Smooth muscle cell (in vitro differentiated cells): Measurements from ENCODE around the gene FOSL2. TPM values are rescaled to one million over a fixed set of nuclear protein-coding genes. Genes with fewer than 3 reads are reported as not detected.

Experiments
- DNase-seq: peaks from one replicate; lab custom pipeline; 2025; ENCODE audit not compliant: unreplicated experiment; lab: John Stamatoyannopoulos, UW
- H2AFZ ChIP-seq: fragments of 200-600 bp; sonication (generic); 2 replicates; pipeline ENCODE4 v1.6.0; 2016; ENCODE audit warnings: antibody characterized with exemption, low read depth, mild to moderate bottlenecking
- H3F3A ChIP-seq: fragments of 200-600 bp; sonication (generic); 2 replicates; pipeline ENCODE4 v1.6.0; 2017; ENCODE audit warnings: antibody characterized with exemption, low read depth
- H3K27ac ChIP-seq: fragments of 200-600 bp; sonication (generic); 2 replicates; pipeline ENCODE4 v1.5.1; 2016; ENCODE audit warnings: low read depth, mild to moderate bottlenecking
- H3K27me3 ChIP-seq: fragments of 200-600 bp; sonication (generic); 2 replicates; pipeline ENCODE4 v1.6.1; 2016; ENCODE audit warnings: low read depth, mild to moderate bottlenecking
- H3K36me3 ChIP-seq: fragments of 200-600 bp; sonication (generic); 2 replicates; pipeline ENCODE4 v1.5.1; 2016; ENCODE audit warnings: low read depth
- H3K4me1 ChIP-seq: fragments of 200-600 bp; sonication (generic); 2 replicates; pipeline ENCODE4 v1.5.1; 2016; ENCODE audit warnings: low read depth
- H3K4me2 ChIP-seq: fragments of 200-600 bp; sonication (generic); 2 replicates; pipeline ENCODE4 v1.6.0; 2016; ENCODE audit warnings: mild to moderate bottlenecking
- H3K4me3 ChIP-seq: fragments of 200-600 bp; sonication (generic); 2 replicates; pipeline ENCODE4 v1.5.1; 2016; ENCODE audit warnings: mild to moderate bottlenecking
- H3K79me2 ChIP-seq: fragments of 200-600 bp; sonication (generic); 2 replicates; pipeline ENCODE4 v1.6.0; 2016; ENCODE audit warnings: low read depth, mild to moderate bottlenecking
- H3K9ac ChIP-seq: fragments of 200-600 bp; sonication (generic); 2 replicates; pipeline ENCODE4 v1.6.0; 2016; ENCODE audit warnings: low read depth
- H3K9me3 ChIP-seq: fragments of 200-600 bp; sonication (generic); replicated peaks from 2 replicates; pipeline ENCODE4 v1.5.1; 2016; ENCODE audit warnings: low read depth
- H4K20me1 ChIP-seq: fragments of 200-600 bp; sonication (generic); 2 replicates; pipeline ENCODE4 v1.6.0; 2016; ENCODE audit warnings: low read depth
- WGBS: methylation state at CpG from one replicate; pipeline ENCODE4 v1.1.7; 2016; ENCODE audit warnings: low lambda C conversion rate; 5-methylcytosine and 5-hydroxymethylcytosine counted together
- polyA plus RNA-seq: library from polyadenylated mRNA; unstranded; fragments of >200 nt; fragmentation: Nextera tagmentation; extraction: Ambion mirVana; gene quantifications from 2 replicates; pipeline ENCODE4 v1.2.1, GENCODE V29; 2016
- total RNA-seq: library from RNA; depleted of rRNA; stranded (reverse); fragments of >200 nt; gene quantifications from 2 replicates; pipeline ENCODE4 v1.2.3, GENCODE V29; 2014
- TF ChIP-seq, protein P1 (sequence below): fragments of 200-600 bp; sonication (generic); IDR thresholded peaks from 2 replicates; pipeline ENCODE4 v1.5.1; 2017; ENCODE audit warnings: borderline replicate concordance, mild to moderate bottlenecking, antibody characterized with exemption; ENCODE audit not compliant: insufficient read depth, poor library complexity, severe bottlenecking

Gene FOSL2
- total and polyA plus RNA-seq, 2 experiments from 2014 or later, result 70.8 to 106 TPM

DNA sequence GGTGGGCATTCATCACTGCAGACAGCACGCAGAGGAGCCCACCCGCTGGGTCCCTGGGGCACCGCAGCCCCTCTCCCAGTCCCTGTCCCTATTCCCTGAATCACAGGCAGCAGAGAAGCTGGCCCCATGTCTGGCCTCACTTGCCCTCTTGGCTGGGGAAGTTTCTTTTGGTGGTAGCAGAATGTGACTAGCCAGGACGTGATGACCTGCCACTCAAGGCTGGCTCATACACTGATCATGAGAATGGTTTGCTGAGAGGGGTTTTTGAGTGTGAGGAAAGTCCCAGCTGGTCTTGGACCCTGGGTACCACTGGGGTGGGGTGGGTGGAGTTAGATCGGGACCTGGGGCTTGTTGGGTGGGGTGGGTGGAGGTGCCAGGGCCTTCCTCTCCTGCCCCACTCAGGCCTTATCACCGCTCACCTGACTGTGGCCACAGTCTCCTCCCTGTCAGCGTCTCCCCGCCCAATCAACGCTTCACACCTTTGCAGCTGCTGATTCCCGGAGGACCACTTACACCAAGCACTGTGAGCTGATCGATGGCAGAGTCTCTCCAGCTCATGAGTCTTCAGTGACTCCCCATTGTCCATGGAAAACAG, 28.9 kb upstream of the FOSL2 start:
- no peaks in the 10 kb centered on the region for H4K20me1 ChIP-seq
- no peak for DNase-seq
- no peak overlapping the region for H3K27ac ChIP-seq
- no peak overlapping the region for H3K4me2 ChIP-seq
- H3K4me3 ChIP-seq, result no peak overlapping the region
- peaks cover 30% of the 10 kb centered on the region for H3F3A ChIP-seq
- 95% methylated on average over 10 of the region's 11 CpGs for WGBS
- TF ChIP-seq, protein P1, sequence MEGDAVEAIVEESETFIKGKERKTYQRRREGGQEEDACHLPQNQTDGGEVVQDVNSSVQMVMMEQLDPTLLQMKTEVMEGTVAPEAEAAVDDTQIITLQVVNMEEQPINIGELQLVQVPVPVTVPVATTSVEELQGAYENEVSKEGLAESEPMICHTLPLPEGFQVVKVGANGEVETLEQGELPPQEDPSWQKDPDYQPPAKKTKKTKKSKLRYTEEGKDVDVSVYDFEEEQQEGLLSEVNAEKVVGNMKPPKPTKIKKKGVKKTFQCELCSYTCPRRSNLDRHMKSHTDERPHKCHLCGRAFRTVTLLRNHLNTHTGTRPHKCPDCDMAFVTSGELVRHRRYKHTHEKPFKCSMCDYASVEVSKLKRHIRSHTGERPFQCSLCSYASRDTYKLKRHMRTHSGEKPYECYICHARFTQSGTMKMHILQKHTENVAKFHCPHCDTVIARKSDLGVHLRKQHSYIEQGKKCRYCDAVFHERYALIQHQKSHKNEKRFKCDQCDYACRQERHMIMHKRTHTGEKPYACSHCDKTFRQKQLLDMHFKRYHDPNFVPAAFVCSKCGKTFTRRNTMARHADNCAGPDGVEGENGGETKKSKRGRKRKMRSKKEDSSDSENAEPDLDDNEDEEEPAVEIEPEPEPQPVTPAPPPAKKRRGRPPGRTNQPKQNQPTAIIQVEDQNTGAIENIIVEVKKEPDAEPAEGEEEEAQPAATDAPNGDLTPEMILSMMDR, result no peak
- H3K9me3 ChIP-seq, result no peaks in the 10 kb centered on the region
- no peak overlapping the region for H2AFZ ChIP-seq
- H3K4me1 ChIP-seq, result peaks cover 7% of the 10 kb centered on the region
- no peak overlapping the region for H3K9ac ChIP-seq
- no peaks in the 10 kb centered on the region for H3K36me3 ChIP-seq
- H3K79me2 ChIP-seq, result no peaks in the 10 kb centered on the region
- no peaks in the 10 kb centered on the region for H3K27me3 ChIP-seq

- TF ChIP-seq, protein P1, result no peak
- no peaks in the 10 kb centered on the region for H3K36me3 ChIP-seq
- 68% methylated on average over 3 of the region's 3 CpGs for WGBS
- peaks cover 27% of the 10 kb centered on the region for H3F3A ChIP-seq
- no peaks in the 10 kb centered on the region for H3K27me3 ChIP-seq
- H2AFZ ChIP-seq, result no peak overlapping the region
- no peaks in the 10 kb centered on the region for H3K9me3 ChIP-seq
- H3K9ac ChIP-seq, result no peak overlapping the region
- no peak overlapping the region for H3K27ac ChIP-seq
- no peaks in the 10 kb centered on the region for H4K20me1 ChIP-seq
- H3K4me3 ChIP-seq, result no peak overlapping the region
- H3K79me2 ChIP-seq, result no peaks in the 10 kb centered on the region
- H3K4me1 ChIP-seq, result peaks cover 7% of the 10 kb centered on the region
- DNase-seq, result no peak
- H3K4me2 ChIP-seq, result no peak overlapping the region
These were observed 28.0 kb upstream of the FOSL2 start for GRCh38 chr2:28364610-28365009.

GRCh38 chr2:28365158-28365557, 27.5 kb upstream of the FOSL2 start:
- H3K4me3 ChIP-seq, result no peak overlapping the region
- H2AFZ ChIP-seq, result no peak overlapping the region
- DNase-seq, result no peak
- WGBS, result 46% methylated on average over 8 of the region's 8 CpGs
- no peaks in the 10 kb centered on the region for H4K20me1 ChIP-seq
- H3K27me3 ChIP-seq, result no peaks in the 10 kb centered on the region
- H3K4me1 ChIP-seq, result peaks cover 7% of the 10 kb centered on the region
- H3F3A ChIP-seq, result peaks cover 27% of the 10 kb centered on the region
- TF ChIP-seq, protein P1, result no peak
- H3K4me2 ChIP-seq, result peak overlapping the region; percentile 54
- no peak overlapping the region for H3K9ac ChIP-seq
- no peaks in the 10 kb centered on the region for H3K9me3 ChIP-seq
- no peaks in the 10 kb centered on the region for H3K79me2 ChIP-seq
- H3K36me3 ChIP-seq, result no peaks in the 10 kb centered on the region
- no peak overlapping the region for H3K27ac ChIP-seq

DNA sequence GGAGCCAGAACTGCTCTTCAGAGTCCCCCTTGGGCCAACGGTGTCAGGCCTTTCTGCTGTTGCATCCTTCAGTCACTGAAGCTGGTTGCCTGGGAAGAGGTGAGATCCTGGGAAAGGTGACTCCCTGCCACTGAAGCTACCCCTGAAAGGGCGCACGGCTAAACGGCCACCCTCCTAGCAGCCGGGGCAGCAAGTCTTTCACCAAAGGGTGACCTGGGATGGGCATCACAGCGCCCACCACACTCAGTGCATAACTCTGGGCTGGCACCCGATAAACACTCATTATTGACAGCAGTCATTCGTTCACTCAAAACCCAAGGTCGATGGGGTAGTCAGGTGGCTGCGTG, 26.5 kb upstream of the FOSL2 start:
- H2AFZ ChIP-seq, result no peak overlapping the region
- WGBS, result 97% methylated on average over 10 of the region's 10 CpGs
- peaks cover 7% of the 10 kb centered on the region for H3K4me1 ChIP-seq
- TF ChIP-seq, protein P1, result no peak
- H3F3A ChIP-seq, result peaks cover 23% of the 10 kb centered on the region
- H4K20me1 ChIP-seq, result no peaks in the 10 kb centered on the region
- H3K27me3 ChIP-seq, result no peaks in the 10 kb centered on the region
- H3K36me3 ChIP-seq, result no peaks in the 10 kb centered on the region
- H3K4me3 ChIP-seq, result no peak overlapping the region
- no peaks in the 10 kb centered on the region for H3K9me3 ChIP-seq
- H3K79me2 ChIP-seq, result no peaks in the 10 kb centered on the region
- H3K4me2 ChIP-seq, result peak overlapping the region; percentile 54
- DNase-seq, result no peak
- H3K9ac ChIP-seq, result no peak overlapping the region
- H3K27ac ChIP-seq, result no peak overlapping the region
